HT1080 (cell line): ENCODE measurements around the gene STAB2. TPM values are rescaled to one million over a fixed set of nuclear protein-coding genes. Genes with fewer than 3 reads are reported as not detected.
"Not testable (repeated sequence)": the region's sequence is repeated elsewhere in the genome, so short reads cannot be mapped to it uniquely, and the experiment has no call there.

Experiments used
- DNase-seq: peaks from one replicate; pipeline ENCODE4 v3.0.0-alpha.2; 2015; ENCODE audit warnings: low read depth
- small RNA-seq: library from RNA; depleted of rRNA; stranded (forward); fragments of <200 nt; gene quantifications from one replicate; pipeline ENCODE3, GENCODE V24; 2014
- total RNA-seq: library from RNA; depleted of rRNA; stranded (reverse); fragments of >200 nt; shearing (Covaris generic); gene quantifications from 2 replicates; pipeline ENCODE4 v1.2.3, GENCODE V29; 2014; rRNA removed

The STAB2 gene
- total RNA-seq, 1 experiment from 2014 or later = not detected

DNA sequence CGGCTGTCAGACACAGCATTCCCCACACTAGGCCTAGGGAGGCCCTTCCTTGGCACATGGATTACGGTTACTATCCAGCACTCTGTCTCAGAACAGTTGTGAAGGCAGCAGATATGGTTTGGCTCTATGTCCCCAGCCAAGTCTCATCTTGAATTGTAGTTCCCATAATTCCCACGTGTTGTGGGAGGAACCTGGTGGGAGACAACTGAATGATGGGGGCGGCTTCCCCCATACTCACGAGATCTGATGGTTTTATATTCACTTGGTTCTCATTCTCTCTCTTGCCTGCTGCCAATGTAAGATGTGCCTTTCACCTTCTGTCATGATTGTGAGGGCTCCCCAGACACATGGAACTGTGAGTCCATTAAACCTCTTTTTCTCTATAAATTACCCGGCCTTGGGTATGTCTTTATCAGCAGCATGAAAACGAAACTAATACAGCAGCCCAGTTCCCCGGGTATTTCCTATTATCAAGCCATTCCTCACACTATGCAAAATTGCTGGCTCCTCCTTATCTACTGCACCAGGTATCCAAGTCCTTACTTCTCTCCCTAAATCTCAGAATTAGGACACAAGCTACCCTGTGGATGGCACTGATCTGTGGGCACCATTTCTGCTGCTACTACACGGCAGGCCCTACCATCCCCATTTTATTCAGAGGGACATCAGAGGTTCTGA, 220.6 kb downstream of the STAB2 start:
- no peak for DNase-seq

GRCh38 chr12:103808239-103808880, 221.3 kb downstream of the STAB2 start:
- DNase-seq = no peak

GRCh38 chr12:103809154-103809553, 222.1 kb downstream of the STAB2 start:
- no peak for DNase-seq

- DNase-seq = not testable (repeated sequence)
Measured at GRCh38 chr12:103809639-103810038, 222.6 kb downstream of the STAB2 start.

DNA sequence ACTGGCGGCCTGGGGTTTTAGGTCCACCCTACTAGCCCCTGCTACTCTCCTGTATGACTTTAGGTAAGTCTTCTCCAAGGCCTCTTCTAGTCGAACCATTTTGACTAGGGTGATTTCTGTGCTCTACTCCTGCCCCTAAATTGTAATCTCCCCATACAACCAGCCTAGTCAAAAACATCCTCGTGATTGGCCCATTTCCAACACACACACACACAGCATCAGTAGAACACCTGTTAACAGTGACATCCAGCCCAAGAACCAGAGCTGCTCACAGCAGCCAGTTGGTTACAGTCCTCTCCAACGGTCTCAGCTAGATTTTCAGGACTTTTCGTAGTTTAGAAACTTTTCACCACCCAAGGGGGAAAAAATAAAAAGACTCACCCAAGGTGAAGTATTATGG, 223.0 kb downstream of the STAB2 start:
- DNase-seq = no peak

DNA sequence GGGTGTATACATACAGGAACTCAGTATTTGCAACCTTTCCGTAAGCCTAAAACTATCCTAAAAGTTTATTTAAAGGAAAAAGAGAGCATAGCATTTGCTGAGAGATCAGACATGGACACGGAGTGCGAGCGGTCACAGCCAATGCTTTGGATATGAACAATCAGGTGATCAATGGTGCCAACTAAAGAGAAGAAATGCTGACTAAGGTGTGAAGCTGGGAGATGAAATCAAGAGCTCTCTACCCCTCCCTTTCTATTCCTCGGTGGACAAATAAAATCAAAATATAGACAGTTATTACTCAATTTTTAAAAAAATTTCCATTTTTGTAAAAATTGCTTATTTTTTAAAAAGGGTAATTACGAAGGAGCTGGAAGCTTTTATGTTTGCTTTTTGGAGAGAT, 224.7 kb downstream of the STAB2 start:
- DNase-seq = no peak

GRCh38 chr12:103812789-103813188, 225.7 kb downstream of the STAB2 start:
- DNase-seq = no peak

DNA sequence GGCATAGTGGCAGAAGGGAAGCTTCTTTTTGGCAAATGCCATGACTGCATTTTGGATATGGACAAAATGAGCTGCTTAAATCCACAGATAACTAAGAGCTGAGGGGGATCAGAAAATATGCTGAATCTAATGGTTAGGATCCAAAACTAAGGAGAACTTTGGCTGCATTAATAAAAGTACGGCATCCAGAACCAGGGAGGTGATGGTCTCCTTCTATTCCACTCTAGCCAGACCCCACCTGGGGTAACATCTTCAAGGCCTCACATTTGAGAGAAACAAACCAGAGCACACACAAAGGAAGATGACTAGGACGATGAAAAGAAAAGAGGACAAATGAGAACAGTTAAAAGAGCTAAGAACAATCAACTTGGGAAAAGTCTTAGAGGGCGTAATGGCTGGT, 226.4 kb downstream of the STAB2 start:
- no peak for DNase-seq

- DNase-seq = no peak
Measured at GRCh38 chr12:103813949-103814348, 226.9 kb downstream of the STAB2 start.

DNA sequence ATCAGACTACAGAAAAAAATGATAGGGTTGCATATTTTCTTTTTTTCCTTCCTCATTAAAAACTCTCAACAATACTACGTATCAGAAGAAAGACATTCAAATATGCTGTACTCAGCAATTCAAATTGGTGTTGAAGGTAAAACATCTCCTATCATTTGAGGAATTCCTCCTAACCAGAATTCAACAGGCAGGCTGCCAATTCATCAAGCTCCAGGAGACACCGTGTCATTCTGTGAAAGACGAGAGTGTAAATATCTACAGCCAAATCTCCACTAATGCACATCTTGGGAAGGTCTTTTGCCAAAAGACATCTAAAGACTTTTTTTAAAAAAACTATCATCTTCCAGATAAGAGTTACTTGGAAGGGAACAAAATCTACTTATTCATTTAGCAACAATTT, 227.4 kb downstream of the STAB2 start:
- DNase-seq = no peak

Small RNA genes within 50 kb of the gene (small RNA-seq; reads per million reads assigned to genes)
- 0.27 reads per million, percentile 24 among the genes with 10 or more reads in this experiment for gene RF00096

Other genes with a start within 250 kb of the STAB2 start
- gene C12orf42, start 91.3 kb upstream of the STAB2 start, total RNA-seq = 0.07 TPM in 1 of 2 replicates, not detected in the other